Measurements from ENCODE around the gene CNTLN.
"Not testable (repeated sequence)": the region's sequence is repeated elsewhere in the genome, so short reads cannot be mapped to it uniquely, and the experiment has no call there.

Gene CNTLN

GRCh38 chr9:17204611-17205152 is 69.8 kb downstream of the CNTLN start:
- no peak for DNase-seq

- no peak for DNase-seq
Observed at GRCh38 chr9:17216011-17216410, 81.2 kb downstream of the CNTLN start.

GRCh38 chr9:17216646-17217045 is 81.8 kb downstream of the CNTLN start:
- DNase-seq: no peak

GRCh38 chr9:17217272-17217671 is 82.4 kb downstream of the CNTLN start:
- no peak for DNase-seq

- DNase-seq: no peak
Observed at GRCh38 chr9:17219261-17219660, 84.4 kb downstream of the CNTLN start.

GRCh38 chr9:17222932-17223331 is 88.1 kb downstream of the CNTLN start:
- no peak for DNase-seq

GRCh38 chr9:17225407-17225806 is 90.6 kb downstream of the CNTLN start:
- no peak for DNase-seq

GRCh38 chr9:17229945-17230560 is 95.2 kb downstream of the CNTLN start:
- no peak for DNase-seq

GRCh38 chr9:17230646-17231045 is 95.8 kb downstream of the CNTLN start:
- no peak for DNase-seq

- DNase-seq: no peak
Observed at GRCh38 chr9:17236147-17236546, 101.3 kb downstream of the CNTLN start.

- no peak for DNase-seq
Observed at GRCh38 chr9:17246770-17247169, 111.9 kb downstream of the CNTLN start.

- no peak for DNase-seq
Observed at GRCh38 chr9:17251100-17251499, 116.3 kb downstream of the CNTLN start.

GRCh38 chr9:17268531-17269188 is 133.8 kb downstream of the CNTLN start:
- not testable (repeated sequence) for DNase-seq

- no peak for DNase-seq
Observed at GRCh38 chr9:17269799-17270198, 135.0 kb downstream of the CNTLN start.

GRCh38 chr9:17272536-17272935 is 137.7 kb downstream of the CNTLN start:
- DNase-seq: no peak

GRCh38 chr9:17280350-17281012 is 145.6 kb downstream of the CNTLN start:
- DNase-seq: no peak

GRCh38 chr9:17290673-17291072 is 155.8 kb downstream of the CNTLN start:
- DNase-seq: not testable (repeated sequence)

GRCh38 chr9:17291766-17292165 is 156.9 kb downstream of the CNTLN start:
- DNase-seq: no peak

GRCh38 chr9:17293685-17294084 is 158.8 kb downstream of the CNTLN start:
- no peak for DNase-seq

- DNase-seq: no peak
Observed at GRCh38 chr9:17294822-17295624, 160.2 kb downstream of the CNTLN start.

GRCh38 chr9:17315341-17315740 is 180.5 kb downstream of the CNTLN start:
- DNase-seq: no peak

- no peak for DNase-seq
Observed at GRCh38 chr9:17318821-17319320, 184.0 kb downstream of the CNTLN start.

GRCh38 chr9:17319864-17320263 is 185.0 kb downstream of the CNTLN start:
- DNase-seq: no peak

Measured in amniotic stem cell (primary cell).